Prostate gland (tissue), 2 donors: Measurements from ENCODE around the gene ZBED1. TPM values are rescaled to one million over a fixed set of nuclear protein-coding genes. Genes with fewer than 3 reads are reported as not detected.
A peak's percentile ranks its signal among the peaks of the same experiment; 100 is the strongest.
"Not testable (repeated sequence)": the region's sequence is repeated elsewhere in the genome, so short reads cannot be mapped to it uniquely, and the experiment has no call there.

Experiments
- DNase-seq: peaks from one replicate; pipeline ENCODE4 v3.0.0-alpha.2; 2019; ENCODE audit warnings: low spot score
- H3K27ac ChIP-seq, 2 donors: fragments of 200-600 bp; sonication (generic); 2 replicates each; pipeline ENCODE4 v1.5.1; 2017 to 2019
- H3K27me3 ChIP-seq: fragments of 200-600 bp; sonication (generic); replicated peaks from 2 replicates; pipeline ENCODE4 v1.5.1; 2019; ENCODE audit not compliant: insufficient read depth
- H3K36me3 ChIP-seq, 2 donors: fragments of 200-600 bp; sonication (generic); 1 replicate in 1 of 2; 2 replicates in 1 of 2; pipeline versions ENCODE4 v1.5.1 to v1.8.1; 2017 to 2019
- H3K4me1 ChIP-seq: fragments of 200-600 bp; sonication (generic); replicated peaks from 2 replicates; pipeline ENCODE4 v1.5.1; 2019
- H3K4me3 ChIP-seq, 2 donors: fragments of 200-600 bp; sonication (generic); 2 replicates each; pipeline ENCODE4 v1.5.1; 2017 to 2019
- H3K9me3 ChIP-seq: fragments of 200-600 bp; sonication (generic); 2 replicates; pipeline ENCODE4 v1.5.1; 2017
- CTCF ChIP-seq, 4 experiments: fragments of 200-600 bp in 2 of 4; fragments of 450-650 bp in 2 of 4; sonication (generic) in 2 of 4; IDR thresholded peaks; 1 replicate in 3 of 4; 2 replicates in 1 of 4; pipeline ENCODE4 v1.5.1; 2016 to 2019; ENCODE audit warnings: antibody characterized with exemption in 4 of 4, mild to moderate bottlenecking in 2 of 4, moderate library complexity in 2 of 4
- POLR2A ChIP-seq: fragments of 450-650 bp; IDR thresholded peaks from one replicate; pipeline ENCODE4 v1.6.1; 2016; ENCODE audit warnings: antibody characterized with exemption, mild to moderate bottlenecking
- POLR2AphosphoS5 ChIP-seq: sonication (generic); formaldehyde crosslinking; IDR thresholded peaks from one replicate; pipeline ENCODE4 v1.6.1; 2017; ENCODE audit warnings: antibody characterized with exemption
- WGBS: methylation state at CpG from one replicate; pipeline ENCODE4 v1.1.5; 2018; 5-methylcytosine and 5-hydroxymethylcytosine counted together
- intact Hi-C: fragments of 100-400 bp; cut with DNase I; formaldehyde crosslinking; loops from one replicate; pipeline ENCODE4 v1.14.2; 2022
- total RNA-seq, 2 donors: library from RNA; depleted of rRNA; stranded (reverse); fragments of >200 nt; gene quantifications; one replicate each; pipeline ENCODE4 v1.1.0, GENCODE V29; 2016

The ZBED1 gene
- total RNA-seq, 2 donors from 2014 or later, result 52.6 to 92.1 TPM

- Histone ChIP-seq H3K27me3 (no peaks in the 10 kb centered on the region), H3K9me3 (no peaks in the 10 kb centered on the region), H3K4me1 (no peaks in the 10 kb centered on the region), H3K36me3 (peaks cover 0 to 19% of the 10 kb centered on the region in 2 donors), H3K27ac (peak overlapping the region; percentile 60 to 61), H3K4me3 (no peak overlapping the region)
- TF ChIP-seq CTCF (IDR thresholded peaks at IDR 0.05) (no peak), POLR2A (no peak), POLR2AphosphoS5 (no peak)
- intact Hi-C loops, result loop anchor here (5.0 kb wide), 1 partner anchor 1034 kb away; the partner anchor contains the start of gene ASMTL
- no peak for DNase-seq
- WGBS, result 58% methylated on average over 10 of the region's 10 CpGs
These were observed 14.9 kb downstream of the ZBED1 start for GRCh38 chrX:2485789-2486345.

DNA sequence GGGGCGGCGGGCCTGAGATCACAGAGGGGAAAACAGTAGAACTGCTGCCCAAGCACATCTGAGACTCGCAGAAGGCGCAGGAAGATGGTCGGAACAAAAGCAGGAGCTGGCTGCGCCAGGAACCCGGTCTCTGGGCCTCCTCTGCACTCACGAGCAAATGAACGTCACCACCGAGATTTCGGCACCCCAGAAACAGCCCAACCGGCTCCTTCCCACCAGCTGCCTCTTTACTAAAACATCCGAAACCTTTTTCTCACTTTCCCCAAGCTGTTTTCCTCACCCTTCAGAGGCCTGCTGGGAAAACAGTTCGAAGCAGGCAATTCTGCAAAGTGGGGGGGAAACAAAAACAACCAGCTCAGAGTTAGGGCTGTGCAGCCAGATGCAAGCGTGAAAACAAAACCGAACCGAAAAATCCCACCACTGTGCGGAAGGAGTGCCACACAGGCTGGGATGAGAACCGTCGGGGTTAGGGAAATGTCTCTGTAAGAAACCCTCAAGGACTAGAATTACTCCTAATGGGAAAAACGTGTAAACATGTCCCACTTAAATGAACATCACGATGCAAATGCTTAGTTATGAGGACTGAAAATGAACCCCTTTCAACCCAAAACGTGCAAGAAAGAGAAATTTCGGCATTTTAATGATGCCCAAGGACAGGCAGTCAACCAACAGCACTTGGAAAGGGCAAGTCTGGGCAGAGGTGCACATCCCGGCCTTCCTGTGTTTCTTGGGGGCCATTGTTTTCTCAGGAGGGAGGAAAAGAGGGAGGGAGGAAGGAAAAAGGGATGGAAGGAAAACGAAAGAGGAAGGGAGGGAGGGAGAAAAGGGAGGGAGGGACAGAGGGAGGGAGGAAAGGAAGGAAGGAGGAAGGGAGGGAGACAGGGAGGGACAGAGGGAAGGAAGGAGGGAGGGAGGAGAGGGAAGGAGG lies 15.8 kb downstream of the ZBED1 start:
- H3K4me3 ChIP-seq, result peak overlapping the region; percentile 0 to 11
- TF ChIP-seq POLR2A (no peak), CTCF (IDR thresholded peaks at IDR 0.05) (no peak), POLR2AphosphoS5 (no peak)
- intact Hi-C loops, result loop anchor here (5.0 kb wide), 1 partner anchor 1033 kb away; the partner anchor contains the start of gene ASMTL

DNA sequence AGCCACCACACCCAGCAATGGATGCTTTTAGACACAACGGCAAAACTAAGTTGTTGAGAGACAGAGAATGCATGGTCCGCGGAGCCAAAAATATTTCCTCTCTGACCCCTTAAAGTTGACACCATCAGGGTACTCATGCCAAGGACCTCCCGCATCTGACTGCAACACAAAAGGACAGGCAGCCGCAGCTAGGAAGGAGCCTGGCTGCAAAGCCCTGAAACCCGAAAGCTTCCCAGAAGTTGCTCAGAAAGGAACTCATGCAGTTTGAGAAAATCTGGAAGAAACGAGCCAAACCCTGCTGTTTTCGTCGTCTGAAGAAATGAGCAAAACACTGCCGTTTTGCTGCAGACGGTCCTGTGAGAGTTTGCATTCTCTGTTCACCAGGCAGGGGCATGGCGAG lies 16.5 kb downstream of the ZBED1 start:
- Histone ChIP-seq H3K27ac (peak overlapping the region; percentile 60 to 61), H3K27me3 (no peaks in the 10 kb centered on the region), H3K36me3 (peaks cover 0 to 9% of the 10 kb centered on the region in 2 donors), H3K9me3 (no peaks in the 10 kb centered on the region), H3K4me3 (no peak overlapping the region), H3K4me1 (no peaks in the 10 kb centered on the region)
- 31% methylated on average over 12 of the region's 12 CpGs for WGBS
- DNase-seq, result no peak
- intact Hi-C loops, result no loop called here
- no peak for TF ChIP-seq POLR2A
- no peak for TF ChIP-seq CTCF (IDR thresholded peaks at IDR 0.05)
- no peak for TF ChIP-seq POLR2AphosphoS5

More for the DNA sequence above, 15.8 kb downstream of the ZBED1 start:
- peak overlapping the region; percentile 60 to 61 for H3K27ac ChIP-seq
- no peaks in the 10 kb centered on the region for H3K27me3 ChIP-seq
- DNase-seq, result no peak
- no peaks in the 10 kb centered on the region for H3K4me1 ChIP-seq
- H3K9me3 ChIP-seq, result no peaks in the 10 kb centered on the region
- peaks cover 0 to 16% of the 10 kb centered on the region in 2 donors for H3K36me3 ChIP-seq
- 21% methylated on average over 26 of the region's 26 CpGs for WGBS

- Histone ChIP-seq H3K36me3 (peaks cover 0 to 1% of the 10 kb centered on the region in 2 donors), H3K4me1 (no peaks in the 10 kb centered on the region), H3K9me3 (no peaks in the 10 kb centered on the region), H3K4me3 (no peak overlapping the region), H3K27me3 (no peaks in the 10 kb centered on the region), H3K27ac (no peak overlapping the region)
- TF ChIP-seq CTCF (IDR thresholded peaks at IDR 0.05) (no peak), POLR2A (no peak), POLR2AphosphoS5 (no peak)
- 65% methylated on average over 16 of the region's 16 CpGs for WGBS
- no peak for DNase-seq
- intact Hi-C loops, result no loop called here
These were observed 17.2 kb downstream of the ZBED1 start for GRCh38 chrX:2483398-2484060.

- H3K9me3 ChIP-seq, H3K36me3 ChIP-seq, H3K4me3 ChIP-seq, H3K27ac ChIP-seq, H3K27me3 ChIP-seq, H3K4me1 ChIP-seq, intact Hi-C loops, DNase-seq: not testable (repeated sequence)
- WGBS, result 91% methylated on average over 12 of the region's 12 CpGs
These were observed 19.2 kb downstream of the ZBED1 start for GRCh38 chrX:2481597-2481996.

DNA sequence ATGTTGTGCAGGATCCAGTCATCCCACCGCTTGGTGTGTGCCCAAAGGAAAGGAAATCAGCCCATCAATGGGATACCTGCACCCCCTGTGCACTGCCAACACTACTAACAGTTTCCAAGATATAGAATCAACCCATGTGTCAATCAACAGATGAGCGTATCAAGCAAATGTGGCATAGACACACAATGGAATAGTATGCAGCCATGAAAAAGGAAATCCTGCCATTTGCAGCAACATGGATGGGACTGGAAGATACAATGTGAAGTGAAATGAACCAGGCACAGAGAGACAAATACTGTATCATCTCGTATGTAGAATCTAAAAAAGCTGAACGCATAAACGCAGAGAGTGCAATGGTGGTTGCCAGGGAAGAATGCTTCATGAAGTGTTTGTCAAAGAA lies 20.8 kb downstream of the ZBED1 start:
- H3K4me3 ChIP-seq, intact Hi-C loops, H3K36me3 ChIP-seq, H3K27ac ChIP-seq, H3K9me3 ChIP-seq, H3K27me3 ChIP-seq, H3K4me1 ChIP-seq, DNase-seq: not testable (repeated sequence)
- 97% methylated on average over 5 of the region's 5 CpGs for WGBS
